NCI-H526 (cell line): ENCODE results near the gene SCFD1.

Experiments
- DNase-seq, 2 experiments: peaks; one replicate each; lab custom pipeline; 2025; lab: John Stamatoyannopoulos, UW

The SCFD1 gene

DNA sequence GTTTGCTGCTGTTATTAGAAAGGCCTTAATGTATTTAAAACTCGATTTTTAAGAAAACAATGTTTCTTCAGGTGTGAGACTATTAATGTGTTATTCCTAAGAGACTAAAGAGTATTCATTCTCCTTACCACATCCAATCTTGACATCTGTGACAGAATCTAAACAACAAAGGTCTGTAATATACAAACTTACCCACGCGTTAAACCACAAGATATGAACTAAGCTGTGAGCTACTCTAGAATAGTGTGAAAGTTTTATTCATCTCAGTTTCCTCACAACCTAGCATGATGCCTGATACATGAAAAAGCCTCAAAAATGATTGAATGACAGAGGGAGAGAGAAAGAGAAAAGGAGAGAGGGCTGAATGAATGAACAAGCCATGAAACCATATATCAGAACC lies 135.0 kb downstream of the SCFD1 start:
- DNase-seq = no peak

DNA sequence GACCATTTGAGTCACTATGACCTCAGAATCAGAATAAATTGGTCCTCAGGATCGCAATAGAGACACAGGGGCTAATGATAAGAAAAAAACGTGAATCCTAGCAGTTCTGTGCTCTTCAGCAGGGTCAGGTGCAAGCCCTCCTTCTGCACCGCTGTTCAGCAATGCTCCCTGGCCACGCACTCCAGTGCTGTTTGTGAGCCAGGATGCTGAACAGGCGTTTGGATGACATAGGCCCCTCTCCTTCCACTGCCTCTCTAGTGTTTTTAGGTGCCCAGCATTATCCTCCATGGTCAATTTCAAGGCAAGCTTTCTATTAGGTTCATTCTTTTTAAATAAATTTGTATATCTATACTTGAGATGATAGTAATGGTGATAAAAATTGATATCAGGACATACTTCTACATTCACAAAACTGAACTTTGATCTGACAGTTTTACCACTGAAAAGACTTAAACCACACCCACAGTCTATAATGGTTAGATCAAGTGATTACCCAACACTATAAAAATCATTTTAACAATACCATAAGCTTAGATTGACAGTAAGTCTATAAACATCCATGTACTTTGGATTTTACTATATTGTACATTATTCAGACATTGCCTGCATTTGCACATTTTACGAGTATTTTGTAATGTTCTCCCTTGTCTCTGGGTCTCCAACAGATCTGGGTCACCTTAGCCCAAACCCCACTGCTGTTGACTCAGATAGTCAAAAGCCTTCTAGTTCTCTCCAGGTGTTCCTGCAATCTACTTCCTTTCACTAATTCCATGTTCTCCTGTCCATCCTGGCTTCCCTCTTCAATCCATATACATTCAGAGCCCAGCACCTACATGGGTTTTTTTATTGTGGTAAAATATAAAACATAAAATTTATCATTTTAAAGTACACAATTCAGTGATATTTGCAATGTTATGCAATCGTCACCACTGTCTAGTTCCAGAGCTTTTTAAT lies 137.3 kb downstream of the SCFD1 start:
- DNase-seq = no peak

DNA sequence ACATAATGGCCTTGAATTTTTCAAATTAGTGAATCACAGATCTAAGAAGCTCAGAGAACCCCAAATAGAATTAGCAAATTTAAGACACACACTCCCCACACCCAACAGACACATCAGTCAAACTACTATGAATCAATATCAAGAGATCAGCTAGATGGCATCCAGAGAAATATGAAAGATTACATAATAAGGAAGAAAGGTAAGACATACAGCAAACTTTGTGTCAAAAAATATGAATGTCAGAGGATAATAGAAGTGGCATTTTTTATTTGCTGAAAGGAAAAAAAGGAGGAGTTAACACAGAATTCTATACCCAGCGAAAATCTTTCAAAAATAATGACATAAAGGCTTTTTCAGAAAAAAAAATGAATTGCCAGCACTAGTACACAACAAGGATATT lies 141.8 kb downstream of the SCFD1 start:
- DNase-seq = no peak

DNA sequence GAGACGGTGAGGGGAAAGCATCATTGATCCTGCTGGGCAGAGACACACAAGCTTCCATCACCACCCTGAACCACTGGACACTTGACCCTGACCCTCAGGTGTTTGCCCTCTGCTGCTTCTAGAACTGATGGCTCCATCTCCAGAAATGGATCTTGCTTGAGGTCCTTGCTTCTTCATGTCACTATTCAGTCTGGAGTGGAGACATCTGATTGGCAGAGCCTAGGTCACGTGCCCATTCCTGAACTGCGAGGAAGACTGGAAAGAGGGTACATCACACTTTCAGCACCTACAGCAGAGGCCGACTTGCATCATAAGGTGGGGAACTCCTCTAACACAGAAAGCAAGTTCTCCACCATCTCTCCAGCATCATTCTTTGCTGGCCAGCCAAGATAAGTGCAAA lies 145.5 kb downstream of the SCFD1 start:
- no peak for DNase-seq

DNA sequence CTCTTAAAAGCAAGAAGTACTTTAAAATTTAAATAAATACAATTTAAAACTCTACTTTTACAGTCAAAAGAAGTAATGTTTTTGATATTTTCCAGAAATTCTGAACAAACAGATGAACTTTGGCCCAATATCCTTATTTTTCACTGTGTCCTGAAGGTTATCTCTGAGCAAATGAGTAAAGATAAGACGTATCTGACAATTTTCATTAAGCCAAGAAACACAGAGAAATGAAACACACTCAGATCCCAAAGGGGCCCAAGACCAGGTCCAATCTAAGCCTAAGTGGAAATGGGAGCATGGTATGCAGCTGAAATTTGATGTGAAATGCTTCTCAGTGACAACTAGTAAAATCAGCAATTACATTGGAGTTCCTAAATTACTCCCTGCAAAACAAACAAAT lies 146.7 kb downstream of the SCFD1 start:
- DNase-seq = no peak

DNA sequence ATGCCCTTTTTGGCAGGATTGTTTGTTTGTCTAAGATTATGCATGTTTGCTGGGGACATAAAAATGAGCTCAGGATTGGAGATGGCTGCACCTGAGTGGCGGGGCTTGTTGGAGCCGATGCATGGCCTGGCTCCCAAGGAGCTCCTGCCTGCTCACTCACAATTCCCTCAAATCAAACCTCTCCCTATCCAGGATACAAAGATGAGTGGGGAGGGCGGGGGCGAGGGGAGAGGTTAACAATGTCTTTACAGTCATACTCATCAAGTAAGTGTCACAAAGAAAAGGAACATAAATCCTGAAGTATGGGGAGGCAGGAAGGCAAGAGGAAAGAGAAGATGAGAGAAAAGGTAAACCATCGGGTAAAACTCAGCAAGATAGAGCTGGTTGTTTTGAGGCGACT lies 148.3 kb downstream of the SCFD1 start:
- no peak for DNase-seq

DNA sequence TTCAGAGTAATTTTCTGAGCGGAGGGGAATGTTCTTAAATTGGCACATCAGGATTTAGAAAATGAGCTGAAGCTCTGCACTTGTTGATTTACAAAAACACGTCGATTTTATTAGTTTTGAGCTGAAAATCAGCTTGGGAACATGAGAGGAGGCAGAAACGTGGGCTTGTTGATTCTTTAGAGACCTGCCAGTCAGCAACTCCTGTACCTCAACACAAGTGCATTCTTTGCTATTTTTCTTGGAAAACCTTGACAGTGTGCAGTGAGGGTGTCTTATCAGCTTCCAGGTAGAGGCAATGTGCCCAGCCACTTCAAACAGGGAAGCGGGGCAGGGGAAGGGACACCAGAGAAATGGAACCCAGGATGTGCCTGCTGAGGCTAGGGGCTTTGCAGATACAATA lies 149.5 kb downstream of the SCFD1 start:
- no peak for DNase-seq

DNA sequence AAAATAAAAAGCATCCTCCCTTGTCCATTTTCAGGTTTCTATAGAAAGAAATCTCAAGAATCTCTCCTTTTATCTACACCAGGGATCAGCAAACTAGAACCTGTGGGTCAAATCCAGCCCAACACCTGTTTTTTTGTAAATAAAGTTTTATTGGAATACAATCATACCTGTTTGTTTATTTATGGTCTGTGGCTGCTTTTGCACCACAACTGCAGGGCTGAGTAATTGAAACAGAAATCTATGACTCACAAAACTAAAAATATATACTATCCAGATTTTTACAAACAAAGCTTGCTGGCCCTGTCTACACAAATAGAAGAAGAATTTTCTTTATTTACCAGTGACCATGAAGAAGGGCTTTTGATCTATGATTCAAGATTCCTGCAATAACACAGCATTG lies 157.1 kb downstream of the SCFD1 start:
- no peak for DNase-seq
